Naive thymus-derived CD4-positive, alpha-beta T cell (primary cell): ENCODE data around the gene RGS11. TPM values are rescaled to one million over a fixed set of nuclear protein-coding genes. Genes with fewer than 3 reads are reported as not detected.

Source experiments
- ATAC-seq: fragments of 150-1000 bp; cut with Tn5 transposase; 2 replicates; pipeline ENCODE4 v1.10.0; 2021; ENCODE audit warnings: mild to moderate bottlenecking, moderate library complexity
- CTCF ChIA-PET: fragments of 350-600 bp; sonication (Branson Sonifier 250); formaldehyde crosslinking; loops from one replicate; lab custom pipeline; 2021; ENCODE audit warnings: antibody characterized with exemption; lab: Charles Lee
- POLR2A ChIA-PET: fragments of 350-600 bp; sonication (Branson Sonifier 250); formaldehyde crosslinking; loops from one replicate; lab custom pipeline; 2021; ENCODE audit warnings: antibody characterized with exemption, inconsistent platforms; lab: Charles Lee
- DNase-seq, 9 donors: peaks; one replicate each; pipeline versions ENCODE4 v3.0.0 to v3.0.0-alpha.2; 2020 to 2022; ENCODE audit warnings: mixed read lengths in 1 of 9
- H3K27ac ChIP-seq: one replicate; pipeline ENCODE4 v1.7.0; 2013; ENCODE audit warnings: mild to moderate bottlenecking, low read depth, low read length, moderate library complexity
- H3K27me3 ChIP-seq, 2 donors: one replicate each; pipeline ENCODE4 v1.7.0; 2013; ENCODE audit warnings: low read length in 2 of 2, mild to moderate bottlenecking in 2 of 2, moderate library complexity in 2 of 2; ENCODE audit not compliant: control insufficient read depth in 2 of 2, insufficient read depth in 2 of 2
- H3K36me3 ChIP-seq, 3 experiments: 1 replicate in 2 of 3; 2 replicates in 1 of 3; pipeline ENCODE4 v1.7.0; 2013; ENCODE audit warnings: low read length in 3 of 3, mild to moderate bottlenecking in 3 of 3, moderate library complexity in 1 of 3; ENCODE audit not compliant: insufficient read depth in 3 of 3, control insufficient read depth in 2 of 3
- H3K4me1 ChIP-seq, 2 donors: one replicate each; pipeline ENCODE4 v1.7.0; 2013; ENCODE audit warnings: low read length in 2 of 2, mild to moderate bottlenecking in 2 of 2, moderate library complexity in 1 of 2; ENCODE audit not compliant: control insufficient read depth in 2 of 2, insufficient read depth in 2 of 2
- H3K4me3 ChIP-seq: 2 replicates; pipeline ENCODE4 v1.7.0; 2013; ENCODE audit warnings: mild to moderate bottlenecking, low read length
- H3K9me3 ChIP-seq, 3 experiments: 1 replicate in 2 of 3; 2 replicates in 1 of 3; pipeline ENCODE4 v1.7.0; 2013; ENCODE audit warnings: low read length in 3 of 3; ENCODE audit not compliant: control insufficient read depth in 2 of 3
- H3K27ac Mint-ChIP-seq, 9 donors: one replicate each; pipeline ENCODE4 v1.8.0; 2020 to 2022; ENCODE audit warnings: mixed read lengths in 9 of 9, mild to moderate bottlenecking in 8 of 9, moderate library complexity in 5 of 9, inconsistent platforms in 2 of 9
- H3K27me3 Mint-ChIP-seq, 5 donors: one replicate each; pipeline ENCODE4 v1.8.0; 2021 to 2022; ENCODE audit warnings: mixed read lengths in 5 of 5, mild to moderate bottlenecking in 1 of 5
- H3K36me3 Mint-ChIP-seq, 5 donors: one replicate each; pipeline ENCODE4 v1.8.0; 2020 to 2022; ENCODE audit warnings: mixed read lengths in 5 of 5, mild to moderate bottlenecking in 3 of 5, inconsistent platforms in 1 of 5
- H3K4me1 Mint-ChIP-seq, 7 donors: one replicate each; pipeline ENCODE4 v1.8.0; 2020 to 2022; ENCODE audit warnings: mixed read lengths in 7 of 7, mild to moderate bottlenecking in 3 of 7, inconsistent platforms in 1 of 7
- H3K4me3 Mint-ChIP-seq, 10 donors: one replicate each; pipeline ENCODE4 v1.8.0; 2020 to 2022; ENCODE audit warnings: mild to moderate bottlenecking in 10 of 10, mixed read lengths in 10 of 10, moderate library complexity in 6 of 10, inconsistent platforms in 2 of 10
- H3K9me3 Mint-ChIP-seq, 11 donors: one replicate each; pipeline ENCODE4 v1.8.0; 2020 to 2022; ENCODE audit warnings: mixed read lengths in 11 of 11, mild to moderate bottlenecking in 4 of 11, inconsistent platforms in 1 of 11, moderate library complexity in 1 of 11
- intact Hi-C, 2 donors: fragments of 100-400 bp; cut with micrococcal nuclease; formaldehyde crosslinking; loops; one replicate each; pipeline ENCODE4 v1.15.1; 2023
- polyA plus RNA-seq, 2 donors: library from polyadenylated mRNA; unstranded; fragments of 300-500 nt; fragmentation: Illumina TruSeq; gene quantifications; one replicate each; pipeline ENCODE4 v1.2.3, GENCODE V29; 2021
- total RNA-seq, 6 experiments: library from RNA in 5 of 6; stranded (reverse) in 5 of 6; gene quantifications; 1 replicate in 5 of 6; 2 replicates in 1 of 6; pipeline ENCODE4 v1.2.3 and lab custom pipeline; 2021 to 2026

Gene RGS11
- total and polyA plus RNA-seq, 7 experiments from 2014 or later: 0.17 to 0.22 TPM; not detected in 5

GRCh38 chr16:320206-320605 lies 44.5 kb upstream of the RGS11 start:
- Mint-ChIP-seq H3K27me3 (no peaks in the 10 kb centered on the region), H3K4me1 (peaks cover 36 to 83% (median 66%) of the 10 kb centered on the region in 7 donors), H3K4me3 (peak overlapping the region in 8 of 10 donors; percentile 1 to 61 (median 44)), H3K9me3 (peaks cover 0 to 5% (median 0%) of the 10 kb centered on the region in 11 donors), H3K36me3 (peaks cover 0 to 21% (median 9%) of the 10 kb centered on the region in 5 donors), H3K27ac (peak overlapping the region; percentile 45 to 93 (median 76))
- ChIA-PET CTCF (interaction anchor here (0.6 kb wide), 1 partner anchor 90 kb away, joined by 3 read pairs; no protein-coding TSS in a partner anchor), POLR2A (no interaction called here)
- H3K36me3 ChIP-seq: peaks cover 0 to 27% (median 12%) of the 10 kb centered on the region in 3 experiments
- H3K4me1 ChIP-seq: peaks cover 25 to 40% of the 10 kb centered on the region in 2 donors
- no peaks in the 10 kb centered on the region for H3K9me3 ChIP-seq
- H3K27me3 ChIP-seq: no peaks in the 10 kb centered on the region
- intact Hi-C loops: no loop called here
- DNase-seq: no peak
- peak overlapping the region; percentile 20 for H3K27ac ChIP-seq
- no peak overlapping the region for H3K4me3 ChIP-seq
- no peak for ATAC-seq

DNA sequence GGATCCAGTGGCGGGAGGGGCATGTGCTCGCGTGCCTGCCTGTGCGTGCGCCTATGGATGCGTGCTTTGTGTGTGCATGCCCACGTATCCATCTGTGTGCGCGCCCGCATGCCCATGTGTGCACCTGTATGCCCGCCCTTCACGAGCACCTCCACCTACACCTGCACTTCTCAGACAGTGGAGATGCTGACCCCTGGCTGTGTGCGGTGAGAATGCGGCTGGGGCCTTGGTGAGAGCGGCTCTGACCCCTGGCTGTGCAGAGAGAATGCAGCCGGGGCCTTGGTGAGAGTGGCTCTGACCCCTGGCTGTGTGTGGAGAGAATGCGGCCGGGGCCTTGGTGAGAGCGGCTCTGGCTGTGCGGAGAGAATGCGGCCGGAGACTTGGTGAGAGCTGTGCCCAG lies 42.9 kb upstream of the RGS11 start:
- CTCF ChIA-PET: interaction anchor here (1.1 kb wide), 1 partner anchor 83 kb away, joined by 3 read pairs; no protein-coding TSS in a partner anchor
- ATAC-seq (no peak), DNase-seq (no peak)
- Mint-ChIP-seq H3K4me1 (peaks cover 23 to 76% (median 53%) of the 10 kb centered on the region in 7 donors), H3K27ac (peak overlapping the region in 5 of 9 donors; percentile 29 to 91 (median 74)), H3K9me3 (peaks cover 0 to 2% (median 0%) of the 10 kb centered on the region in 11 donors), H3K4me3 (peak overlapping the region in 1 of 10 donors; percentile 4), H3K27me3 (no peaks in the 10 kb centered on the region), H3K36me3 (peaks cover 0 to 26% (median 9%) of the 10 kb centered on the region in 5 donors)
- POLR2A ChIA-PET: no interaction called here
- no peaks in the 10 kb centered on the region for H3K27me3 ChIP-seq
- H3K36me3 ChIP-seq: peaks cover 5 to 41% (median 20%) of the 10 kb centered on the region in 3 experiments
- intact Hi-C loops: no loop called here
- H3K4me1 ChIP-seq: peaks cover 11 to 28% of the 10 kb centered on the region in 2 donors
- H3K27ac ChIP-seq: no peak overlapping the region
- no peaks in the 10 kb centered on the region for H3K9me3 ChIP-seq
- no peak overlapping the region for H3K4me3 ChIP-seq

DNA sequence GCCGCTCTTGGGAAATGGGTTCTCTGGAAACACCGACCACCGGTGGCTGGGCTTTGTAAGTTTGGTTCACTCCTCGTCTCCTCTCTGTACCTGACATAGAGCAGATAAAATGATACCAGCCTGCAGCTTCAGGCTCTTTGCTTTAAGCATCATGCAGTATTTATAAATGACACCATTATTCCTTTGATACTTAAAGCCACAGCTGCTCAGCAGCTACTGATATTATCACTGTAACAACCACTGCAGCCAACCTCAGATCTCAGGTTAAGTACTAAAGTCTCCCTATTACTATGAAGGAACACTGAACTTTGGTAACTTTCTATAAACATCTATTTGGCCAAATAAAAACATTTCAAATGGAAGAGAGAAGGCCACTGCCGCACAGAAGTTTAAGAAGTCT lies 41.8 kb upstream of the RGS11 start:
- DNase-seq (no peak), ATAC-seq (no peak)
- intact Hi-C loops: no loop called here
- H3K27me3 Mint-ChIP-seq: no peaks in the 10 kb centered on the region
- Histone ChIP-seq H3K36me3 (peaks cover 5 to 51% (median 20%) of the 10 kb centered on the region in 3 experiments), H3K4me1 (peaks cover 8 to 27% of the 10 kb centered on the region in 2 donors), H3K27me3 (no peaks in the 10 kb centered on the region), H3K9me3 (no peaks in the 10 kb centered on the region), H3K4me3 (no peak overlapping the region), H3K27ac (no peak overlapping the region)
- H3K4me1 Mint-ChIP-seq: peaks cover 20 to 71% (median 47%) of the 10 kb centered on the region in 7 donors
- H3K4me3 Mint-ChIP-seq: peak overlapping the region in 1 of 10 donors; percentile 5
- no peaks in the 10 kb centered on the region for H3K9me3 Mint-ChIP-seq
- ChIA-PET CTCF (interaction anchor here (0.8 kb wide), 1 partner anchor 45 kb away, joined by 3 read pairs; no protein-coding TSS in a partner anchor), POLR2A (no interaction called here)
- peak overlapping the region in 3 of 9 donors; percentile 4 to 76 (median 39) for H3K27ac Mint-ChIP-seq
- peaks cover 0 to 29% (median 9%) of the 10 kb centered on the region in 5 donors for H3K36me3 Mint-ChIP-seq

DNA sequence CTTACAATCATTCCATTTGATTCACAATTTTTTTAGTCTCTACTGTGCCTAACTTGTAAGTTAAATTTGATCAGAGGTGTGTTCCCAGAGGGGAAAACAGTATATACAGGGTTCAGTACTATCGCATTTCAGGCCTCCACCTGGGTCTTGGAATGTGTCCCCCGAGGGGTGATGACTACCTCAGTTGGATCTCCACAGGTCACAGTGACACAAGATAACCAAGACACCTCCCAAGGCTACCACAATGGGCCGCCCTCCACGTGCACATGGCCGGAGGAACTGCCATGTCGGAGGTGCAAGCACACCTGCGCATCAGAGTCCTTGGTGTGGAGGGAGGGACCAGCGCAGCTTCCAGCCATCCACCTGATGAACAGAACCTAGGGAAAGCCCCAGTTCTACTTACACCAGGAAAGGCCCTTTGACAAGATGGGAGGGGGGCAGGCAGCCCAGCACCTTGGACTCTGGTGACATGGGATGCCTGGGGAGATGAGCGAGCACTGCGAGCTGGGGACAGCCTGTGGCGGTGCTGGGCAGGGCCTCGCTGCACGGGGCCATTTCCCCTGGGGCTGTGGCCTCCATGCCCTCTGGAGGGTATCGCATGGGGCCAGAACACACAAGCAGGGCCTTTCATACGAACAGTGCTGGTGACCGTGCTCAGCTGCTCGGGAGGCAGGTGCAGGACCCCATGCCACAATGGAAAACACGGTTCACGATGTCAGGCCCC lies 41.2 kb upstream of the RGS11 start:
- H3K27ac Mint-ChIP-seq: peak overlapping the region in 2 of 9 donors; percentile 9 to 47
- H3K4me1 ChIP-seq: peaks cover 8 to 23% of the 10 kb centered on the region in 2 donors
- H3K9me3 ChIP-seq: no peaks in the 10 kb centered on the region
- H3K4me3 ChIP-seq: no peak overlapping the region
- H3K27me3 Mint-ChIP-seq: no peaks in the 10 kb centered on the region
- ATAC-seq (no peak), DNase-seq (no peak)
- ChIA-PET POLR2A (interaction anchor here (0.9 kb wide), 1 partner anchor 75 kb away, joined by 3 read pairs; no protein-coding TSS in a partner anchor), CTCF (no interaction called here)
- peaks cover 20 to 72% (median 42%) of the 10 kb centered on the region in 7 donors for H3K4me1 Mint-ChIP-seq
- intact Hi-C loops: no loop called here
- no peak overlapping the region for H3K4me3 Mint-ChIP-seq
- peaks cover 10 to 58% (median 23%) of the 10 kb centered on the region in 3 experiments for H3K36me3 ChIP-seq
- peaks cover 0 to 35% (median 9%) of the 10 kb centered on the region in 5 donors for H3K36me3 Mint-ChIP-seq
- H3K27ac ChIP-seq: no peak overlapping the region
- H3K9me3 Mint-ChIP-seq: no peaks in the 10 kb centered on the region
- H3K27me3 ChIP-seq: no peaks in the 10 kb centered on the region

- Mint-ChIP-seq H3K36me3 (peaks cover 0 to 33% (median 5%) of the 10 kb centered on the region in 5 donors), H3K27me3 (no peaks in the 10 kb centered on the region), H3K9me3 (no peaks in the 10 kb centered on the region), H3K4me1 (peaks cover 17 to 60% (median 36%) of the 10 kb centered on the region in 7 donors), H3K4me3 (no peak overlapping the region), H3K27ac (peak overlapping the region in 1 of 9 donors; percentile 43)
- Histone ChIP-seq H3K4me3 (no peak overlapping the region), H3K27me3 (no peaks in the 10 kb centered on the region), H3K9me3 (no peaks in the 10 kb centered on the region), H3K36me3 (peaks cover 10 to 64% (median 27%) of the 10 kb centered on the region in 3 experiments), H3K4me1 (peaks cover 8 to 12% of the 10 kb centered on the region in 2 donors), H3K27ac (no peak overlapping the region)
- intact Hi-C loops: no loop called here
- CTCF ChIA-PET: no interaction called here
- ATAC-seq (no peak), DNase-seq (no peak)
- POLR2A ChIA-PET: interaction anchor here (0.8 kb wide), 1 partner anchor 40 kb away, joined by 3 read pairs; no protein-coding TSS in a partner anchor
Observed at GRCh38 chr16:314795-315299, 39.1 kb upstream of the RGS11 start.

DNA sequence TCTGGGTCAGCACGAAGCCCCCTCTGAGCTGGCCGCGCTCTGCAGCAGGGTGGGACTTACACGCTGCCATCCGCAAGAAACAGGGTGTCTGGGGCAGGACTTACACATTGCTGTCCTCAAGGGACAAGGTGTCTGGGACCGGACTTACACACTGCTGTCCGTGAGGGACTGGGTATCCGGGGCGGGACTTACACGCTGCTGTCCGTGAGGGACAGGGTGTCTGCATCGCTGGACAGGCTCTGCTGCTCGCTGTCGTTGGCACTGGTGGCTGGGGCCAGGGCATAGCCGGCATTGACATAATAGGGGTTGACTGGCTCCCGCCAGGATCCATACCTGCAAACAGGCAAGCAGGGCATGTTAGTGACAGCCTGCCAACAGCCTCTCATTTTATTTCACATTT lies 38.6 kb upstream of the RGS11 start:
- intact Hi-C loops: no loop called here
- H3K27me3 ChIP-seq: no peaks in the 10 kb centered on the region
- POLR2A ChIA-PET: interaction anchor here (0.8 kb wide), 1 partner anchor 41 kb away, joined by 3 read pairs; no protein-coding TSS in a partner anchor

More for the DNA sequence above, 38.6 kb upstream of the RGS11 start:
- no peak overlapping the region for H3K27ac ChIP-seq
- H3K9me3 ChIP-seq: no peaks in the 10 kb centered on the region
- no peak overlapping the region for H3K4me3 ChIP-seq
- no peak for DNase-seq
- Mint-ChIP-seq H3K4me3 (no peak overlapping the region), H3K9me3 (no peaks in the 10 kb centered on the region), H3K4me1 (peaks cover 13 to 60% (median 34%) of the 10 kb centered on the region in 7 donors), H3K27me3 (no peaks in the 10 kb centered on the region), H3K27ac (no peak overlapping the region), H3K36me3 (peaks cover 0 to 30% (median 2%) of the 10 kb centered on the region in 5 donors)
- ATAC-seq: no peak
- H3K4me1 ChIP-seq: peaks cover 8 to 11% of the 10 kb centered on the region in 2 donors
- CTCF ChIA-PET: no interaction called here
- peaks cover 10 to 61% (median 29%) of the 10 kb centered on the region in 3 experiments for H3K36me3 ChIP-seq
